ENCODE measurements around the gene UBLCP1.

- TF ChIP-seq CTCF (IDR thresholded peaks at IDR 0.05) (no peak), POLR2AphosphoS5 (IDR thresholded peaks at IDR 0.05) (no peak)
Observed at GRCh38 chr5:159269723-159270122, 6.6 kb downstream of the UBLCP1 start.
